PFSK-1 (cell line): ENCODE results near the gene SCMH1.

ENCODE experiments used
- POLR2AphosphoS5 ChIP-seq: IDR thresholded peaks from 2 replicates; pipeline ENCODE4 v1.6.1; 2012; ENCODE audit warnings: low read depth, mild to moderate bottlenecking, control low read depth, low read length, moderate library complexity
- REST ChIP-seq, 2 experiments: IDR thresholded peaks; 2 replicates each; pipeline versions ENCODE4 v1.6.1 to v1.8.0; 2011 to 2012; ENCODE audit warnings: low read depth in 2 of 2, low read length in 2 of 2, control low read depth in 1 of 2, inconsistent platforms in 1 of 2, mild to moderate bottlenecking in 1 of 2, moderate library complexity in 1 of 2; ENCODE audit not compliant: insufficient read depth in 1 of 2
- SIN3A ChIP-seq: IDR thresholded peaks from 2 replicates; pipeline ENCODE4 v1.6.1; 2012; ENCODE audit warnings: mild to moderate bottlenecking, low read length, moderate library complexity, borderline replicate concordance; ENCODE audit not compliant: insufficient read depth
- TAF1 ChIP-seq: IDR thresholded peaks from 2 replicates; pipeline ENCODE4 v1.6.1; 2012; ENCODE audit warnings: low read length, control low read depth, borderline replicate concordance; ENCODE audit not compliant: insufficient read depth

GRCh38 chr1:40982721-40983120 lies 259.4 kb downstream of the SCMH1 start:
- TF ChIP-seq REST (IDR thresholded peaks at IDR 0.05; ENCODE audit: insufficient read depth in 1 of 2, low read depth in 2 of 2, low read length in 2 of 2) (no peak), POLR2AphosphoS5 (no peak), TAF1 (no peak), SIN3A (no peak)
